HG03025 (cell line): Measurements from ENCODE around the gene PGS1.

ENCODE experiments used
- ATAC-seq: cut with Tn5 transposase; IDR thresholded peaks from one replicate; pipeline ENCODE4 v1.9.1; 2021; ENCODE audit warnings: mild to moderate bottlenecking, moderate library complexity; ENCODE audit not compliant: unreplicated experiment, low FRiP score

Gene PGS1

DNA sequence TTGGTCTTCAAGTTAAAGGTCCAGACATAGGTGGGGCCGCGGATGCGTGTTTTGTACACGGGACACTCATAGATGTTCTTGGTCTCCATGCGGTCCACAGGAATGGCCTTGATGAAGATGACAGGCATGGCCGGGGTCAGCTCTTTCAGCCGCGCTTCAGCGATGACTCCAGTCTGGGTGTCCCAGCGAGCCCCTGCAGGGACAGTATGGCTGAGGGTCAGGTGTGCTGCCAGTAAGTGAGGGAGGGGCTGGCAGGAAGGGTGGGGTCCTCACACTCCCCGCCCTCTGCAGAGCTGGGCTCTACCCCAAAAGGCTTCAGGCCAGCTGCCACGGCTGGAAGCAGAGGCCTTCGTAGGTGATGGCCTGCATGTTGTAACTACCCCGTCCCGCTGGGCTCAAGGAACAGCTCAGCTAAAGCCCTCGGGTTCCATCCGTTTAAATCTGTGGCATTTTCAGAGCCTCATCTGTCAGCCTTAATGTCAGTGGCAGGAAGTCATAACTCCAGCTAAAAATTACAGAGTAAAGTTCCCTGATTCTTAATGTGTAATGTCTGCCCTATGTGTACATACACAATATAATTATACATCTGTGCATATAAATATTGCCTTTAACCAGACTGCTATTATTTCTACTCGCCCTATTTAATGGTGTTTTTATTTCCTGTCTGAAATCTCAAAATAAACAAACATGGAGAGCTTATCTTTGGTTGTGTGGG lies 45.7 kb downstream of the PGS1 start:
- no peak for ATAC-seq

DNA sequence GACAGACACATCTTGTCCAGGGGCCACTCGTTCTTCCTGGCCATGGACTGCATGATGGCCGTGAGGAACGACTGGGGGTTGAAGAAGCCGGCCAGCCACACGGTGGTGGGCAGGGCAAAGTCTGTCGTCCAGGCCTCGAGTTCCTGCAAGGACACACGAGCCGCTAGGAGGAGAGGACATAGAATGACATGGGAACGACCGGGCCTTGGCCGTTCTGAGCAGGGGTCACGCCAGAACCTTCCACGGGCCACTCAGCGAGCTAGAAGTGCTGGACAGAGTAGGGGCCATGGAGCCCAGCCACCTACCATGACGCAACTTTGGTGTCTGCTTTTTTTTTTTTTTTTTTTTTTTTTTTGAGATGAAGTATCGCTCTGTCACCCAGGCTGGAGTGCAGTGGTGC lies 47.0 kb downstream of the PGS1 start:
- ATAC-seq, result no peak

DNA sequence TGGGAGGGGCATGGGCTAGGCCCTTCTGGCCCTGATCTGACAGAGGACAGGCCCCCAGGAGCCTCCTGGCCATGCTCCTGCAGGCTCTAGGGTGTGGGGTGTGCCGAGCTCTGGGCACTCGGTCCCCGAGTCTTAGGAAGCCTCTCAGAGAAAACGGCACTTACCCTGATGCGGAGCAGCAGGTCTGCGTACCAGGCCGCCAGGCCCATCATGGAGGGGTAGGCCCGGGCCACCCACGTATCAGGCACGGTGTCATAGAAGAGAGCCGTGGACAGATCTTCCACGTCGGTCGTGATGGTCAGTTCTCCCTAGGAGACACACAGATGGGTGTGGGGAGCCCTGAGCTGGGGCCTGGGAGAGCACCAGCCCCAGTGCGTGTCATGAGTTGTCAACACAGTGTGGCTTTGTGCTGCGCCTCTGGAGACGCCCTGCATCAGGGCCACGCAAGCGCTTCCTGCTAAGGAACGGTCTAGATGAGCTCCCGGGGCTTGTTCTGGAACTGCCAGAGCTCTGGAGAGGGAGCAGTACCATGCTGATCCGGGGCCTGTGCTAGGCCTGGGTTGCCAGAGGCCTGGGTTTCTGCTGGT lies 47.9 kb downstream of the PGS1 start:
- no peak for ATAC-seq

DNA sequence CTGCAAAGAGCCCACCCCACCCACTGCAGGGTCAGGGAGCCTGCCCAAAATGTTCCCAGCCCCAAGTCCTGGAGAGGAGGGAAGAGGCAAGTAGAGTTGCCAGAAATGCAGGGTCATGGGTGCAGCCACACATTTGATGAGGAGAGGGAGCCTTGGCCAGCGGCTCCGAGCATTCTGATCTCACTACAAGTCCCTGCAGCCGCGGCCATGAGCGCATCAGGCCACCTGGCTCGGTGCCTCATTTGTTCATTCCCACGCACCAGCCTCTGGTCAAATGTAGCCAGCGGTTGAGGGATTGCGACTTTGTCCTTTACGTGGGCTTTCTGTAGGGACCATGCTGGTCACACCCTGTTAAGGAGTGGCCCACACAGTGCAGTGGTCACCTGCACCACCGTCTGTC lies 48.7 kb downstream of the PGS1 start:
- no peak for ATAC-seq

DNA sequence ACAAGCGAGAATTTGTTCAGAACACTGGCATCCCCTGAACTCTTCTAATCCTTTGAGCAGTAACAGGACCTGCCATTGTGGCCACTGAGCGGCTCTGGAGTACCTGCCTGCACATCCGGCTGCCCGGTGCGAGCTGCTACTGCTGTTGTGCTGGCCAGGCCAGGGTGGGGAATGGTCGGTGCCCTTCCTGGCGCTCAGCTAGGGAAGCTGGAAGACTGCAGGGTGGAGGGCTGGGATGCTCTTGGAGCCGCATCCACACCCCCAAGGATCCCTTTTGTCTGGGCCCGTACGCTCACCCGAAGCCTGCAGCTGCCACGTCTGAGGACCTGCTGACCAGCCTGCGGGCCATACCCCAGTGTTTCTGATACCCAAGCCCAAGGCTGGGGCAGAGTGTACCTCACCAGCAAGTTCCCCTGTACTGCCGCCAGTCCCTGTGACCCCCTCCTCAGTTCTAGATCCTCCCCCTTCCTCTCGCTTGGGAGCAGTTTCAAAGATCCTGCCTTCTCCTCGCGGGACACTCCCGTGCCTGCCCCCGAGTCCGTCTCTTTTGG lies 49.7 kb downstream of the PGS1 start:
- no peak for ATAC-seq

DNA sequence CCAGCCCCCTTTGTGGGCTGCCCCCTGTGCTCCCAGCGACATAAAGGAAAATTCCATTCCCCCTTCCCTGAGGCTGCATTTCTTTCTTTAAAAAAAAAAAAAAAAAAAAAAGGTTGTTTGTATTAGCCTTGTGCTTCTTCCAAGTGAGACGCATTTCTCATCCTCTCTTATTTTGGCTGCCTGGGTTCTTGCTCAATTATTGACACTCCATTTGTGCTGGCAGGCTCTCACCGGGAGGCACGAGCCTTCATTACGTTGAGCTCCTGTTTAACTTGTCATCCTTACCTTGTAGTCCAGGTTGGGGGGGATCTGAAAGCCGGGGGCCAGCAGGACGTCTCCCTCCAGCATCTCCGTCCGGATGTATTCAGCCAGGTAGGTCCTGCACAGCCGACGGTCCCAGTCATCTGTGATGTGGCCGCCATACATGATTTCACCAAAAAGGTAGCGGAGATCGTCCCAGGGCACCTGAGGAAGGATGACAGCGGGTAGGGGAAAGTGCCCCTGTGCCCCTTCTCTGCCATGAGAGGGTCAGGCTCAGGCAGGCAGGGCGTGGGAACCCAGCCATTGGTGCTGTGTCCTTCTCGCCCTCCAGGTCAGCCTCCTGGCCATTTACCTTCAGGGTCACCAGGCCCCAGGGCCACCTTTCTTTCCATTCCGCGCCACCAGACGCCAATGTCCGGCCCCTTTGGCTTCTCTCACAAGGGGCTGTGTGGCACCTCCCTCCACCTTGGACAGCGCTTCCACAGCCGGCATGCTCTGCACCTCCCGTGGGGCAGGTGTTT lies 50.6 kb downstream of the PGS1 start:
- ATAC-seq, result no peak

DNA sequence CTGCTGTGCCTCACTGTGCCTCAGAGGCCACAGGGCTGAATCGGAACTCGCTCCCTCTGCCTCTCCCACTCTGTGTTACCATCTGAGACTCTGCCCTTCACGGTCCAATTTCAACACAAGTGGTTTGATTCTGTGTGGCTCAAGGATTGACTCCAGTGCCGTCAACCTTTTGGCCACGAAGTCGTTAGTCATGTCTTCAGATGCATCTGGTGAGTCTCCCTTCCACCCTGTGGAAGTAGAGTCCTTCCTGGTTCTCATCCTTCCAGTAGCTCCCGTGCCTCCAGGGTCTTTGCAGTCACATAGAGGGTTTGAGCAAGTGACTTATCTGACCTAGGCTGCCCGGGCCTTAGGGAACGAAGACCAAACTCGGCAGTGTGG lies 51.2 kb downstream of the PGS1 start:
- no peak for ATAC-seq

DNA sequence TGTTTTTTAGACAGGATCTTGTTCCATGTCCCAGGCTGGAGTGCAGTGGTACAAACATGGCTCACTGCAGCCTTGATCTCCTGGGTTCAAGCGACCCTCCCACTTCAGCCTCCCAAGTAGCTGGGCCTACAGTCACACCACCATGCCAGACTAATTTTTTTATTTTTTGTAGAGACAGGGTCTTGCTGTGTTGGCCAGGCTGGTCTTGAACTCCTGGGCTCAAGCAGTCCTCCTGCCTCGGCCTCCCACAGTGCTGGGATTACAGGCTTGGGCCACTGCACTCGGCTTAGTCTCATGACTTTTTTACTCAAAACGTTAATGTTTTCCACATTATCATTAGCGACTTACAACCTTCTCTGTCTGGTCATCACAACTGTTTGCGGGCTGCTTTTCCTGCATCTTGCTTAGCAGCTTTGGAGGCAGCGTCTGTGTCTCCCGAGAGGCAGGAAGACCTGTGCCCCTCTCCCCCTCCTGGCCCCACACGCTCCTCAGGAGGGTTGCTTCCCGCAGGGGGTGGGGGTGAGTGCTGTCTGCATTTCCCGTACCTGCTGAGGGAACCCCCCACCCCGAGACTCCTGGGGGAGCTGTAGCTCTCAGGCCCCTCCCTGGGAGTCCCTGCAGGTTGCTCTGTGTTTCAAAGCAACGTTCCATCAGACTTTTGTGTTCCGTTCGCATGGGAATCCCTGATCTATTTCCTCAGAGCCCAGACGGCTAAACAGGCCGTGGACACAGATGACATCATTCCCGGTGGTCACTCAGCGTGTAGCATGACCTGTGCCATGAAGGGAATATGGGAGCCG lies 52.6 kb downstream of the PGS1 start:
- ATAC-seq, result no peak

DNA sequence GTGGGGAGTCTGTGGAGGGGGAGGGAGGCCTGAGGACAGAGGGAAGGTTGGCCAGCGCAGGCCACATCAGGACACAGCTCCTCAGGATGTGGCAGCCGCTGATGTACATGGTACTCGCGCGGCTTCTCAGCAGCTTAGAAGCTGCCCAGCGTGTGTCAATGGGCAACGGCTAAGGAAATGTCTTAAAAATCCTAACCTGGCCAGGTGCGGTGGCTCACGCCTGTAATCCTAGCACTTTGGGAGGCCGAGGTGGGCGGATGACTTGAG lies 53.2 kb downstream of the PGS1 start:
- ATAC-seq, result no peak

DNA sequence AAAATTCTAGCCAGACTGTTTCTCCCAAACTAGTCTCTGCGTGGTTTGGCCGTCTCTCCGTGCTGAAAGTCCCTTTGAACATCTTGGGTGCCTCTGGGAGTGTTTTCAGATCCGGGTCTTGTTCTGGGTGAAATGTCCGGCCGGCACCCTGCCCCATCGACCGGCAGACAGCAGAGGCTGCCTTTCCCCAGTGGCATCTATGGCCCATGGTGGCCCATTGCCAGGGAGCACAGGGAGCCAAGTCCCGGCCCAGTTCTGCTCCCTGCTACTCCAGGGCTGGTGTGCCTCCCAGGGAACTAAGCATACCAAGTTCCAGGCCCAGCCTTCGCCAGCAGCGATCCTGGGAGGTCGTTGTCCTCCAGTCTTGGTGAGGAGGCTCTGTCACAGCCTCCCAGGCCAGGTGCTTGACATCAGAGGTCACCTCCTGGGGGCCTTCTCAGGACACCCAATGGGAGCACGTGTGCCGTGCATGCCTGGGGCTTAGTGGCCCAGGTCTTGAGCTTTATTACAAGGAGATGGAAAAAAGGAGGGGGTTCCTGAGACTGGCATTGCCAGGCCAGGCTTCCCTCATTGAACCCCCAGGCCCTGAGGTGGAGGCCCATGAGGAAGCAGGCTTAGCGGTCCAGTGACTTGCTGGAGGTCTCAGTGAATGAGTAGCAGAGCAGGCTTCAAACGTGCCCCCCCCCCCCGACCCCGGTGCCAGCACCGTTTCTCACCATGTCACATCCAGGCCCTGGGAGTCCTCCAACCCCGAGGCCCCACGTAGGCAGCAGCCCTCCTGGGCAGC lies 54.0 kb downstream of the PGS1 start:
- ATAC-seq, result no peak

DNA sequence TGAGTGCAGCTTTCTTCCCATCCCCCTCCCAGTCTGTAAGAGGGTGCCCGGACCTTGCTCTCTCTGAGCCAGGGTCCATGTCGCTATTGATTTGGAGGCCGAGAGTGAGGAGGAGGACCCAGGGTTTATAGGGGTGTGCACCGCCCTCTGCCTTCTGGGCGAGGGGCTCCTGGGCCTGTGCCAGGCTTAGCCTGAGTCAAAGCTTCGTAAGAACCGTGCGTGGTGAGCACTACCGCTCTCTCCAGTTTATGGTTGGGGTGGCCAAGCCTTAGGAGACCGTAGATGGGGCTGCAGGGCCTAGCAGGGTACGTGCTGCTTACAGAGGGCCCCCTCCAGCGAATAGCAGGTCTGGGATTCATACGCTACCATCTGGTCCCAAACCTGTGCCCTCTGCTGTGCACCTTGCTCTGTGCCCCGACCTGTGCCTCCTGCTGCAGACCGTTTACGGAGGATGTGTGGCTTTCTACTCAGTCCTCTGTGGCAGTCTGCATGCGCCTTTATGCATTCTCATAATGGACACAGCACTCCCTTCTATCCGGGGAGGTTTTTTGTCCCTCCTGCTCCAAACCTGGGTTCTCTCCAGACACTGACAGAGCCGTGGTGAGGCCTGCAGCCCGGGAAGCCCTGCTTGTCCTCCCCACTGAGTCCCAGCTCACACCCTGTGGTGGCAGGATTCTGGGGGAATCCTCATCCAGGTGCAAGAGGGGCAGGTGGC lies 54.7 kb downstream of the PGS1 start:
- ATAC-seq, result no peak

DNA sequence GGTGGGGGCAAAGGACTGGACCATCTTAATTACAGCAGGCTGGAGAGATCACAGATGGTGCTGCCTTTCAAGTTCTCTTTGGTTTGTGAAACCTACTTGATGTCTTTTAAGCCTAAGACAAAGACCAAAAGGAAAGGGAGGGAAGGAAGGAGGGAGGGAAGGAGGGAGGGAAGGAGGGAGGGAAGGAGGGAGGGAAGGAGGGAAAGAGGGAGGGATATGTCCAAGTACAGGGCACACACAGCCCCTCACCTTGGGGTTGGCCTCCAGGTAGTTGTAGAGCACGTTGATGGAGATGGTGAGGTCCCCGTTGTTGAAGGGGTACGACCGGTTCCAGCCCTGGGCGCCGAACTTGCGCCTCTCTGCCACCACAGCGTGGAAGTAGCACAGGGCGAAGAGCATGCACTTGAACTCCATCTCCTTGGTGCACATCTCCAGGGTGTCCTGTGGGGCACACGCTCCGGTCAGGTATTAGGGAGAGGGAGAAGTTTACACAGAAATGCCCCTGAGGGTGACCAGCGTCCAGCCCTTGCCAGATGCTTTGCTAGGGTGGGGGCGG lies 55.4 kb downstream of the PGS1 start:
- ATAC-seq, result no peak

DNA sequence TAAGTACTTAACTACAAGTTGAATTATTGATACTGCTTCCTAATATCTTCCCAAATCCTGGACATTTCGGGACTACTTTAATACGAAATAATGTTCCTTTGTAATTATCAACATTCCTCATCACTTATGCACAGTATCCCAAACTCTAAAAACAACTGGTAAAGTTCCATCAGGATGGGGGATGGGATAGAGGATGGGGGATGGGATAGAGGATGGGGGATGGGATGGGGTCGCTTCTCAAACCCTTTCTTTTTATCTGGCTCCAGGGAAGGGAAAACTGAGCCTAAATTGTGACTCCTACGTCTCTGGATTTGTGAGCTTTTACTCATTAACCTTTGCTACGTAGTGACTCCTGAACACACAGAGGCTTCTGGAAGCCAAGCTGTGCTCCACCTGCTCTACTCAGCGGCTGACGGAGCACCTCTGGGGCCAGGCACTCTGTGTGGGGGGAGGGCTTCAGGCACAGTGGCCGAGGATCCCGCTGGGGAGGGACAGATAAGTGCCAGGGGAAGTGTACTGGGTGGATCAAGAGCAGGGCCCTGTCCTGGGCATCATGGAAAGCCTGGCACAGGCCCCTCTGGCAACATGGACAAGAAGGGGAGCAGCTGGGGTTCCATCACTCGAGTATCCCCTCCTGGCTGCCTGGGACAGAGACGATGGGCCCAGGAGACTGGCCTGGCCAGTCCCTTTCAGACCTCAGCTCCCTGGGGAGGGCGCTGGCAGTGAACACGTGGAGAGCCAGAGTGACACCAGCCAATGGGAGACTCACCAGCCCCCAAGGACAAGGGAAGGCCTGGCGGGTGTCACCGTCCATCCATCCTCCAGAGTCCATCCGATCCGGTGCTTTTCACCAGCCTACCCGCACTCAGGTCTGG lies 56.2 kb downstream of the PGS1 start:
- ATAC-seq, result no peak

DNA sequence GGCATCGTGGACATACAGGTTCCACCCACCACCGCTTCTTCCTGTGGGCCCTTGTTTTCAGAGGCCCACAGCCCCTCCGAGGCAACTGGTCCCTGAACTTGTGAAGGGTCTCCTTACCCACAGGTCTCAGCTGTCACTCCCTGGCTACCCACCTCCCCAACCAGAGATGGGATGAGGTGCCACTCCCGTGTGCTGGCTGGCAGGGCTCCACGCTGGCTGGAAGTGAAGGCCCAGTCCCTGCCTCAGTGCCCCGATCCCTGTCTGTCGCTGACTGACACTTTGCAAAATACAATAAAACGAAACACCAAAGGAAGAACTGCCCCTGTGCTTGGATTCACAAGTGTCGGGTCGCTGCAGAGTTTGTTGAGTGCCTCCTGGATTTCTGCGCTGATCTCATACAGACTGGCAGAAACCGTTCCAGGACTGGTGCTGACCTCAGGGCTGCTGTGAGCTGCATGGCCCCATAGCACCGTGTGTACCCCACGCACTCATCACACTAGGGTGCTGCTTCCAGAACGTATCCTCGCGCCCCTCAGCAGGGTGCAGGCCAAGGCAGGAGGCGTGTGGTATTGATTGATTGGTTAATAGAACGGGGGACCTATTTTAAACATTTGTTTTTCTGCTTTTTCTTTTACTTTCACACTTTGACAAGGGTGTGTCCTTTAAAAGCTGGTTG lies 57.0 kb downstream of the PGS1 start:
- ATAC-seq, result no peak

DNA sequence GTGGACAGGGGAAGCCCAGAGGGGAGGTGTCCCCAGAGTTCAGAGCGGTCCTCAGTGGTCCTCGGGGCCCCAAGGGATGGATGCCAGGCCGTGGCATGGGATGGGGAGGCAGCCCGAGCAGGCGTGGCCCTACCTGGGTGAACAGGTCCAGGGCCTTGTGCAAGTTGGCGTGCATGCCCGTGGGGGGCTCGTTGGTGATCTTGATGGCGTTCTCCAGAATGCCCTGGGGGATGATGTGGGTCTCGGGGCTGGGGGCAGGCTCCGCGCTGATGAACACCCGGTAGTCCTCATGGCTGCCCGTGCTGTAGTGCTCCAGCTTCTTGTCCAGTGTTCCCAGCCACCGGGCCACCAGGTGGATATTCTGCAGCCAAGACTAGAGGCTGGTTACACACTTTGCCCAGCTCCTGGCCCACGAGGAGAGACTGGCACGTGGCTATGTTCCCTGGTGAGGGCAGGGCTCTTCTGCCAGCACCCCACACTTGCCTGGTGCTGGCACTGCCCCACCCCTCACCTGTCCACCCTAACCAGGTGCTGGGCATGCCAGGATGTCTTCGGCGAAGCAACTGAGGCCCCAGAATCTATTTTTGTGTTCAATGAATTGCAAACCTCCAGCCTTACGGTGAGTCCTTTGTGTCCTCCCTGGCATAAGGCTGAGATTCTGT lies 59.2 kb downstream of the PGS1 start:
- ATAC-seq, result no peak

DNA sequence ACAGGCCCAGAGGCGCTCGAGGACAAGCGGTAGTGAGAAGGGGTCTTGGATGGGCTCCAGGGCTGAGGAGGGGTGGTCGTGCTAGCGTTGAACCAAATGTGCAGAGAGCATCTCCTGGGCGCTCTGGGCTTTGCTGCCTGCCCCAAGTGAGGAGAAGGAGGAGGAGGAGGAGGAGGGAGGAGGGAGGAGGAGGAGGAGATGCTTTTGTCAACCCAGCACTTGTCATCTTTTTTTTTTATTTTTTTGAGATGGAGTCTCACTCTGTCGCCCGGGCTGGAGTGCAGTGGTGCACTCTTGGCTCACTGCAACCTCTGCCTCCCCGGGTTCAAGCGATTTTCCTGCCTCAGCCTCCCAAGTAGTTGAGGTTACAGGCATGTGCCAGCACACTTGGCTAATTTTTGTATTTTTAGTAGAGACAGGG lies 59.8 kb downstream of the PGS1 start:
- ATAC-seq, result no peak

DNA sequence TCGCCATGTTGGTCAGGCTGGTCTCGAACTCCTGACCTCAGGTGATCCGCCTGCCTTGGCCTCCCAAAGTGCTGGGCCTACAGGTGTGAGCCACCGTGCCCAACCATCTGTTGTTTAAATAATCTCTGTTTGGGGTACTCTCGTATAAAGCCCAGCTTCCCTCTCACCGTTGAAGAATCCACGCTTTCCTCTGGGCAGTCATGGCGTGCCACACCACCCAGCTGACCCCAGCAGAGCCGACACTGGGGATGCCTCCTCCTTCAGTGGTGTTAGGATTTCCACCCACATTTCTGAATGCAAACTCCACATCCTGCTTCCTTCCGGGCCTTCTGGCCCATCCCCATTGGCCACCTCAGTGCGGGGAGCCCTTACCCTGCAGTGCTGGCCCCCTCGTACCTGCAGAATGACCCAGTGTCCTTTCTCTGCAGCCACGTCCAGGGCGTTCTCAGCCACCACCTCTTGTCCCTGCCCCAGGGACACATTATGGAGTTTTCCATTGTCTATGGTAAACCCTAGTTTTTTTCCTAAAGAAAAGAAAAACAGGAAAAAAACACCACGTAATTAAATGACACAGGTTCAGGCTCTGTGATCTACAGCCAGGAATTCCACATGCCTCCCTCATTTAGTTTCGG lies 60.4 kb downstream of the PGS1 start:
- ATAC-seq, result no peak
